SK-N-MC (cell line): Measurements from ENCODE around the gene DPF3.

Experiments
- DNase-seq: peaks from one replicate; pipeline ENCODE4 v3.0.0-alpha.2; 2011; ENCODE audit warnings: low read depth, low spot score
- H3K27ac ChIP-seq: fragments of 200-600 bp; sonication (generic); 2 replicates; pipeline ENCODE4 v1.5.1; 2016; ENCODE audit warnings: mixed run types
- H3K36me3 ChIP-seq: fragments of 200-600 bp; sonication (generic); 2 replicates; pipeline ENCODE4 v1.6.1; 2017; ENCODE audit warnings: antibody characterized with exemption, low read length, mixed read lengths; ENCODE audit not compliant: insufficient read depth
- H3K4me3 ChIP-seq: fragments of 200-600 bp; sonication (generic); 2 replicates; pipeline ENCODE4 v1.5.1; 2016
- H3K9ac ChIP-seq: fragments of 200-600 bp; sonication (generic); 2 replicates; pipeline ENCODE4 v1.8.0; 2017; ENCODE audit warnings: mixed run types, mixed read lengths; ENCODE audit not compliant: insufficient read length
- H3K9me3 ChIP-seq: fragments of 200-600 bp; sonication (generic); 2 replicates; pipeline ENCODE4 v1.6.1; 2017; ENCODE audit warnings: low read depth, mild to moderate bottlenecking, antibody characterized with exemption, low read length, moderate library complexity, mixed read lengths
- EZH2 ChIP-seq: fragments of 200-600 bp; sonication (generic); IDR thresholded peaks from one replicate; pipeline ENCODE4 v1.6.1; 2017; ENCODE audit warnings: antibody characterized with exemption
- FOXP2 ChIP-seq: optimal IDR thresholded peaks from 2 replicates; pipeline ENCODE3; 2011; ENCODE audit warnings: mild to moderate bottlenecking, moderate library complexity; ENCODE audit not compliant: insufficient read depth; ENCODE audit errors: extremely low read length, control extremely low read depth
- POLR2AphosphoS5 ChIP-seq: IDR thresholded peaks from 2 replicates; pipeline ENCODE4 v1.6.1; 2012; ENCODE audit warnings: mild to moderate bottlenecking, low read depth, low read length, borderline replicate concordance

The DPF3 gene

GRCh38 chr14:72611506-72611905, 282.4 kb downstream of the DPF3 start:
- Histone ChIP-seq H3K9ac (no peak overlapping the region), H3K9me3 (no peaks in the 10 kb centered on the region), H3K4me3 (no peak overlapping the region), H3K36me3 (no peaks in the 10 kb centered on the region), H3K27ac (no peak overlapping the region)
- no peak for DNase-seq
- TF ChIP-seq FOXP2: no peak
- no peak for TF ChIP-seq POLR2AphosphoS5
- TF ChIP-seq EZH2: no peak

DNA sequence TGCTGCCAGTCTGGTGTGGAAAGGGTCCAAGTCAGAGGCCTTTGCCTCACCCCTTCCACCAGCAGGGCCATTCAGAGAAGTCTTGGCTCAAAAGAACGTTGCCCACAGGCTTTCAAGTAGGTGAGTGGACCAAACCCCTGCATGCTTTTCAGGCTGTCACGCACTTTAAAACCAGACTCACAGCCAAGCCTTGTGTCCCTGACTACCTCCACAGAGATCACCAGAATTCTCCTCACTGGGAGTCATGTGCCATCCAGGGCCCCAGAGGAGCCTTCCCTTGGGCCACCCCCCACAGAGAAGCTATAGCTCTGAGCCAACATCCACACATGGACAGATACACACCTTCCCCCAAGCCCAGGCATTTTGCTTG, 283.1 kb downstream of the DPF3 start:
- TF ChIP-seq FOXP2 (no peak), POLR2AphosphoS5 (no peak), EZH2 (no peak)
- no peak overlapping the region for H3K27ac ChIP-seq
- no peak for DNase-seq
- no peaks in the 10 kb centered on the region for H3K9me3 ChIP-seq
- no peak overlapping the region for H3K9ac ChIP-seq
- H3K36me3 ChIP-seq: no peaks in the 10 kb centered on the region
- no peak overlapping the region for H3K4me3 ChIP-seq

DNA sequence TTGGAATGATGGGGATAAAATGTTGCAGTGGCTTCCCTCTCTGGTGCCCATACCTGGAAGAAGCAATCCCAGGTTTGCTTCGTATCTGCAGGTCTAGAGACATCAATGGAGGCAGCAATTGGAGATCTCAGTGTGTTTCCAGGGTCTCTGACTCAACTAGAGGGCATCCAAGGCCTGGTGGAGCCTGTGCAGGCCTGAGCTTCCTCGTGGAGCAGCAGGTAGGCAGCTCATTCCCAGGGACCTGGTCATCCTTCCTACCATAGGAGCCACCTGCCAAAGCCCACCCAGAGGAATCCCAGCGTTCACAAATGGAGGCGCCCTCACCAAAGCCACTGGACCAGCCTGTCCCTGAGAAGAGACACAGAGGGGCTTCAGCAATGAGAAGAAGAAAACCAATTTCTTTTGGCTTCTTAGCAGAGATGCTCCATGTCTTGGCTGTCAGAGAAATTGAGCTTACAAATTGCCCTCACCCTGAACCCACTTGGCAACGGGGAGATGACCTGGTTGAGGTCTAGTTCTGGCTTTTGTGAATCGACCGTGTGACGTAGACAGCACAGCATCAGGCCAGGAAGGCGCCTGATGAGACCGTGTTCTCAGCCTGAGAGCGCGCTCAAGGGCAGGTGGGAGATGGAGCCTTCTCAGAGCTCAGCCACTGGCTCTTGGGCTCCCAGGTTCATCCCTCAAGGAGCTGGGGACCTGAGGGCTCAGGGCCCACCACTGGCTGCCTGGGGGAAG, 283.6 kb downstream of the DPF3 start:
- DNase-seq: no peak
- Histone ChIP-seq H3K9ac (no peak overlapping the region), H3K27ac (no peak overlapping the region), H3K36me3 (no peaks in the 10 kb centered on the region), H3K9me3 (no peaks in the 10 kb centered on the region), H3K4me3 (no peak overlapping the region)
- no peak for TF ChIP-seq FOXP2

DNA sequence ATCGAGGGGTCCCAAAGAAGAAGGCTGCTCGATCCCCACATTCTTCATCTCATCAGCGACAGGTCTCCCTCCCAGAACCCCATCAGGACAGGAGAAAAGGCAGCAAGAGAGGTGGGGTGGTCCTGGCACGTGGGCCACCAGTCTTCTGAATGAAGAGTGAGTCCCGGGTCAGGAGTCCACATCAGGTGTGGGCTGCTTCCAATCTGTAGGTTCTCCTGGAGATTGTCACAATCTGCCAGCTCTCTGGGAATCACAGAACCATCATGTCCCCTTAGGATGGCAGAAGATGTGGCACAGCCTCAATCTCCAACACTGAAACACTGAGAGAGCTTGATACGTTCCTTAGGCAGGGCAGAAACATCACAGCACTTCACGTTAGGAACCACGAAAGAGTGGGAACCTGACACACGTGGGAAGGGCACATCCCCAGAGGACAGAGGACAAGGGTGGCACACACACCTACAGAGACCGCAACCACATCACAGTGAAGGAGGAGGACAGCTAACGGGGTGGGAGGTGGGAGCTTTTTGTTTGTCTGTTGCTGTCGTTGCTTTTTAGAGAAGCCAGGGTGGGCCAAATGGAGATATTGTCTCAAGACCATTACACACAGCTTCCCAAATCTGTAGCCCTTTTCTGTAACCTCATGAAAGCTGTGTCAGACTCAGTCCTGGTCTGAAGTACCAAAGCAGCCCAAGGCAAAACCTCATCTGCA, 284.5 kb downstream of the DPF3 start:
- DNase-seq: no peak
- no peak overlapping the region for H3K9ac ChIP-seq
- TF ChIP-seq POLR2AphosphoS5: no peak
- no peak for TF ChIP-seq FOXP2
- TF ChIP-seq EZH2: no peak
- no peaks in the 10 kb centered on the region for H3K36me3 ChIP-seq
- no peak overlapping the region for H3K27ac ChIP-seq
- H3K4me3 ChIP-seq: no peak overlapping the region
- H3K9me3 ChIP-seq: no peaks in the 10 kb centered on the region

GRCh38 chr14:72608391-72609204, 285.3 kb downstream of the DPF3 start:
- no peaks in the 10 kb centered on the region for H3K9me3 ChIP-seq
- no peak overlapping the region for H3K9ac ChIP-seq
- no peak overlapping the region for H3K4me3 ChIP-seq
- H3K36me3 ChIP-seq: no peaks in the 10 kb centered on the region
- H3K27ac ChIP-seq: no peak overlapping the region
- no peak for DNase-seq
- TF ChIP-seq EZH2: no peak
- no peak for TF ChIP-seq FOXP2
- no peak for TF ChIP-seq POLR2AphosphoS5

DNA sequence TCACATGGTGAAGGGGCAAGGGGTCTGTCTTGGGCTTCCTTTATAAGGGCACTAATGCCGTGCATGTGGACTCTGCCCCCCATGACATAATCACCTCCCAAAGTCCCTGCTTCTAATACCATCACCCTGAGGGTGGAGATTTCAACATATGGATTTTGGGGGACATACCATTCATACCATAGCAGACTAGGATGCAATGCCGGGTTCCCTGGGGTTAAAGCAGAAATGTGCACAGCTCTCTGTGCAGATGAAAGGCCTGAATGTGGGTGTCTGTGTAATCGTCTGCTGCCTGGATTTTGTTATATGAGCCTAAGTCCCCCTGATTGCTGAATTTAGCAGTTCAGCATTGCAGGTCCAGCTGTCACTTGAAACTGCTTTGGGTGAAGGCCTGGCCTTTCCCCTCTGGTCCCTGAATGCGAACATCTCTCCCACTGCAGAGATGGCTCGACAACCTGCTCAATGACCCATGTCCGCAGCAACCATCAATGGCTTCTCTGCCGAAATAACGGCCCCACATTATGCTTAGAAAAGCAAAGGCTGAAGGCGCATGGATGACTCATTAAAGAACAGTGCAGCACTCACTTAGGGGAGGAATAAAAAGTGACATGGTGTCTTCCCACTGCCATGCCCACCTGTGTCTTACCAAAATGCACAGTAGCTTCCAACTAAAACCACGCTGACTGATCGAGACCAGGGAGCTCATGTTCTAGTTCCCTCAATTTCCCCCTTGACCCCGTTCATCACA, 286.3 kb downstream of the DPF3 start:
- Histone ChIP-seq H3K27ac (no peak overlapping the region), H3K4me3 (no peak overlapping the region), H3K9ac (no peak overlapping the region), H3K9me3 (no peaks in the 10 kb centered on the region), H3K36me3 (no peaks in the 10 kb centered on the region)
- TF ChIP-seq EZH2 (no peak), POLR2AphosphoS5 (no peak), FOXP2 (no peak)
- no peak for DNase-seq

DNA sequence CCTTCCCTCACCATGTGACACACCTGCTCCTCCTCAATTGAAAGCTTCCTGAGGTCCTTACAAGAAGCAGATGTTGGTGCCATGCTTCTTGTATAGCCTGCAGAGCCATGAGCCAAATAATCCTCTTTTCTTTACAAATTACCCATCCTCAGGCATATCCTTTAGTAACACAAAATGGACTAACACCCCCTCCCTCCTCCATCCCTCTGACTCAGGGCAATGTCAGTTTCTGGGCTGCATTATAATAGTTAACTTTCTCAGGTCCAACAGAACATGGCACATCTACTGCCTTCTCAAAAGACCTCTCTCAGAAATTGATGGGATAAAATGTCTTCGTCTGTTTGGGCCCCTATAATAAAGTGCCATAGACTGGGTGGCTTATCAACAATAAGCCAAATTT, 287.0 kb downstream of the DPF3 start:
- no peak for DNase-seq
- Histone ChIP-seq H3K27ac (no peak overlapping the region), H3K9me3 (no peaks in the 10 kb centered on the region), H3K9ac (no peak overlapping the region), H3K36me3 (no peaks in the 10 kb centered on the region), H3K4me3 (no peak overlapping the region)
- TF ChIP-seq FOXP2: no peak
- TF ChIP-seq EZH2: no peak
- no peak for TF ChIP-seq POLR2AphosphoS5

DNA sequence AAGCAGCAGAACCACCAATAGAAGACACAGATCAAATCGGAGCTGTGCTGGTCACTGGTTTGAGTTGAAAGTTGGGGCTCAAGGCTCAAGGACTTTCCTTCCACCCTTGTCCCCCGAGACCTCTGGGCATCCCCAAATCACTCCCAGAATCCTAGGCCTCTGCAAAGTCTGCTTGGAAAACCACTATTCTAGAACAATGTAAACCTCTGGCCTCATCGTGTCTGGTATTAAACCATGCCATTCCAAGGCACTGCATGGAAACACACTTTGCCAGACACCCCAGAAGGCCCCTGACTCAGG, 288.0 kb downstream of the DPF3 start:
- Histone ChIP-seq H3K36me3 (no peaks in the 10 kb centered on the region), H3K9me3 (no peaks in the 10 kb centered on the region), H3K9ac (no peak overlapping the region), H3K27ac (no peak overlapping the region), H3K4me3 (no peak overlapping the region)
- TF ChIP-seq POLR2AphosphoS5 (no peak), FOXP2 (no peak), EZH2 (no peak)
- no peak for DNase-seq
